Measurements from ENCODE around the gene PXDC1.

- TF ChIP-seq CTCF (IDR thresholded peaks at IDR 0.05 in 8 of 11, conservative IDR thresholded peaks at IDR 0.05 in 3 of 11) (no peak), POLR2A (IDR thresholded peaks at IDR 0.05) (no peak)
Observed at GRCh38 chr6:3779574-3779849, 28.0 kb upstream of the PXDC1 start.
